ENCODE data around the gene SERPINA10.

Gene SERPINA10

GRCh38 chr14:94292872-94293577 lies at the start of gene SERPINA10:
Gene SERPINA10, minus strand, starts transcription at chr14:94293268. Its CDS starts 2,675 bp downstream, at chr14:94290593.
- H3K9me3 ChIP-seq (ENCODE audit: control insufficient read depth, insufficient read depth, low read length): no peaks in the 10 kb centered on the region
- H3K4me1 ChIP-seq (ENCODE audit: insufficient read depth, low read length): peaks cover 4% of the 10 kb centered on the region; the same call in 1 of the 2 replicates
- H3K36me3 ChIP-seq (ENCODE audit: insufficient read depth, low read length): no peaks in the 10 kb centered on the region
- no peak within 1 kb of the TSS for H3K9ac ChIP-seq (ENCODE audit: low read depth, low read length)

GRCh38 chr14:94342334-94342934 lies 49.4 kb upstream of the SERPINA10 start:
- no peaks in the 10 kb centered on the region for H3K36me3 ChIP-seq (ENCODE audit: insufficient read depth, low read length)
- no peak overlapping the region for H3K9ac ChIP-seq (ENCODE audit: low read depth, low read length)
- H3K4me1 ChIP-seq (ENCODE audit: insufficient read depth, low read length): no peaks in the 10 kb centered on the region; the same call in 1 of the 2 replicates
- peaks cover 2% of the 10 kb centered on the region; the same call in 1 of the 2 replicates for H3K9me3 ChIP-seq (ENCODE audit: control insufficient read depth, insufficient read depth, low read length)

GRCh38 chr14:94341656-94342333 lies 48.7 kb upstream of the SERPINA10 start:
- no peaks in the 10 kb centered on the region; the same call in 1 of the 2 replicates for H3K4me1 ChIP-seq (ENCODE audit: insufficient read depth, low read length)
- peaks cover 2% of the 10 kb centered on the region; the same call in 1 of the 2 replicates for H3K9me3 ChIP-seq (ENCODE audit: control insufficient read depth, insufficient read depth, low read length)
- no peaks in the 10 kb centered on the region for H3K36me3 ChIP-seq (ENCODE audit: insufficient read depth, low read length)
- no peak overlapping the region for H3K9ac ChIP-seq (ENCODE audit: low read depth, low read length)

- Histone ChIP-seq H3K9me3 (ENCODE audit: control insufficient read depth, insufficient read depth, low read length) (peaks cover 4% of the 10 kb centered on the region; the same call in 1 of the 2 replicates), H3K9ac (ENCODE audit: low read depth, low read length) (no peak overlapping the region), H3K36me3 (ENCODE audit: insufficient read depth, low read length) (no peaks in the 10 kb centered on the region), H3K4me1 (ENCODE audit: insufficient read depth, low read length) (no peaks in the 10 kb centered on the region; the same call in 1 of the 2 replicates)
These were observed 47.5 kb upstream of the SERPINA10 start for GRCh38 chr14:94340533-94340932.

GRCh38 chr14:94338023-94338422 lies 45.0 kb upstream of the SERPINA10 start:
- H3K9me3 ChIP-seq (ENCODE audit: control insufficient read depth, insufficient read depth, low read length): peaks cover 5% of the 10 kb centered on the region; the same call in 1 of the 2 replicates
- H3K36me3 ChIP-seq (ENCODE audit: insufficient read depth, low read length): no peaks in the 10 kb centered on the region
- no peaks in the 10 kb centered on the region for H3K4me1 ChIP-seq (ENCODE audit: insufficient read depth, low read length)
- H3K9ac ChIP-seq (ENCODE audit: low read depth, low read length): no peak overlapping the region

- H3K9me3 ChIP-seq (ENCODE audit: control insufficient read depth, insufficient read depth, low read length): peaks cover 5% of the 10 kb centered on the region; the same call in 1 of the 2 replicates
- no peak overlapping the region for H3K9ac ChIP-seq (ENCODE audit: low read depth, low read length)
- no peaks in the 10 kb centered on the region for H3K4me1 ChIP-seq (ENCODE audit: insufficient read depth, low read length)
- no peaks in the 10 kb centered on the region for H3K36me3 ChIP-seq (ENCODE audit: insufficient read depth, low read length)
These were observed 44.2 kb upstream of the SERPINA10 start for GRCh38 chr14:94337274-94337673.

- H3K9me3 ChIP-seq (ENCODE audit: control insufficient read depth, insufficient read depth, low read length): peaks cover 5% of the 10 kb centered on the region; the same call in 1 of the 2 replicates
- no peaks in the 10 kb centered on the region for H3K4me1 ChIP-seq (ENCODE audit: insufficient read depth, low read length)
- H3K36me3 ChIP-seq (ENCODE audit: insufficient read depth, low read length): no peaks in the 10 kb centered on the region
- no peak overlapping the region for H3K9ac ChIP-seq (ENCODE audit: low read depth, low read length)
These were observed 41.8 kb upstream of the SERPINA10 start for GRCh38 chr14:94334872-94335271.

- Histone ChIP-seq H3K4me1 (ENCODE audit: insufficient read depth, low read length) (no peaks in the 10 kb centered on the region), H3K36me3 (ENCODE audit: insufficient read depth, low read length) (no peaks in the 10 kb centered on the region), H3K9me3 (ENCODE audit: control insufficient read depth, insufficient read depth, low read length) (peaks cover 3% of the 10 kb centered on the region; the same call in 1 of the 2 replicates), H3K9ac (ENCODE audit: low read depth, low read length) (no peak overlapping the region)
These were observed 39.5 kb upstream of the SERPINA10 start for GRCh38 chr14:94332587-94332986.

- H3K4me1 ChIP-seq (ENCODE audit: insufficient read depth, low read length): no peaks in the 10 kb centered on the region
- H3K9ac ChIP-seq (ENCODE audit: low read depth, low read length): no peak overlapping the region
- H3K36me3 ChIP-seq (ENCODE audit: insufficient read depth, low read length): no peaks in the 10 kb centered on the region
- peaks cover 3% of the 10 kb centered on the region; the same call in 1 of the 2 replicates for H3K9me3 ChIP-seq (ENCODE audit: control insufficient read depth, insufficient read depth, low read length)
These were observed 39.1 kb upstream of the SERPINA10 start for GRCh38 chr14:94332063-94332583.

GRCh38 chr14:94331462-94331861 lies 38.4 kb upstream of the SERPINA10 start:
- Histone ChIP-seq H3K4me1 (ENCODE audit: insufficient read depth, low read length) (no peaks in the 10 kb centered on the region), H3K9ac (ENCODE audit: low read depth, low read length) (no peak overlapping the region), H3K36me3 (ENCODE audit: insufficient read depth, low read length) (no peaks in the 10 kb centered on the region), H3K9me3 (ENCODE audit: control insufficient read depth, insufficient read depth, low read length) (peaks cover 3% of the 10 kb centered on the region; the same call in 1 of the 2 replicates)

- Histone ChIP-seq H3K9ac (ENCODE audit: low read depth, low read length) (no peak overlapping the region), H3K4me1 (ENCODE audit: insufficient read depth, low read length) (no peaks in the 10 kb centered on the region), H3K9me3 (ENCODE audit: control insufficient read depth, insufficient read depth, low read length) (peaks cover 3% of the 10 kb centered on the region; the same call in 1 of the 2 replicates), H3K36me3 (ENCODE audit: insufficient read depth, low read length) (no peaks in the 10 kb centered on the region)
These were observed 37.8 kb upstream of the SERPINA10 start for GRCh38 chr14:94330857-94331256.

- H3K9me3 ChIP-seq (ENCODE audit: control insufficient read depth, insufficient read depth, low read length): 0 out of 2 replicates have a peak, but pooled peaks cover under 1% of the 10 kb centered on the region
- H3K9ac ChIP-seq (ENCODE audit: low read depth, low read length): no peak overlapping the region
- H3K4me1 ChIP-seq (ENCODE audit: insufficient read depth, low read length): no peaks in the 10 kb centered on the region
- no peaks in the 10 kb centered on the region for H3K36me3 ChIP-seq (ENCODE audit: insufficient read depth, low read length)
These were observed 37.4 kb upstream of the SERPINA10 start for GRCh38 chr14:94330432-94330831.

- Histone ChIP-seq H3K36me3 (ENCODE audit: insufficient read depth, low read length) (no peaks in the 10 kb centered on the region), H3K4me1 (ENCODE audit: insufficient read depth, low read length) (no peaks in the 10 kb centered on the region), H3K9ac (ENCODE audit: low read depth, low read length) (no peak overlapping the region), H3K9me3 (ENCODE audit: control insufficient read depth, insufficient read depth, low read length) (no peaks in the 10 kb centered on the region)
These were observed 36.8 kb upstream of the SERPINA10 start for GRCh38 chr14:94329857-94330256.

- H3K9me3 ChIP-seq (ENCODE audit: control insufficient read depth, insufficient read depth, low read length): no peaks in the 10 kb centered on the region
- H3K9ac ChIP-seq (ENCODE audit: low read depth, low read length): no peak overlapping the region
- no peaks in the 10 kb centered on the region for H3K4me1 ChIP-seq (ENCODE audit: insufficient read depth, low read length)
- no peaks in the 10 kb centered on the region for H3K36me3 ChIP-seq (ENCODE audit: insufficient read depth, low read length)
These were observed 35.1 kb upstream of the SERPINA10 start for GRCh38 chr14:94328196-94328595.

Measured in ES-I3 (cell line).